Fibroblast of lung (primary cell): Measurements from ENCODE around the gene AKAP6. TPM values are rescaled to one million over a fixed set of nuclear protein-coding genes. Genes with fewer than 3 reads are reported as not detected.

ENCODE experiments used
- DNase-seq, 2 donors: peaks; one replicate each; pipeline versions ENCODE4 v3.0.0 to v3.0.0-alpha.2; 2010; ENCODE audit warnings: low read depth in 2 of 2
- H2AFZ ChIP-seq: 2 replicates; pipeline ENCODE4 v1.5.1; 2012; ENCODE audit warnings: low read length, control low read depth, inconsistent platforms
- H3K27ac ChIP-seq: 2 replicates; pipeline ENCODE4 v1.5.1; 2011; ENCODE audit warnings: low read length, control low read depth; ENCODE audit not compliant: insufficient read depth
- H3K27me3 ChIP-seq: 2 replicates; pipeline ENCODE4 v1.5.1; 2011; ENCODE audit warnings: mild to moderate bottlenecking, low read length; ENCODE audit not compliant: control insufficient read depth, insufficient read depth
- H3K36me3 ChIP-seq: 2 replicates; pipeline ENCODE4 v1.5.1; 2011; ENCODE audit warnings: low read length; ENCODE audit not compliant: control insufficient read depth, insufficient read depth
- H3K4me1 ChIP-seq: 2 replicates; pipeline ENCODE4 v1.5.1; 2011; ENCODE audit warnings: low read length; ENCODE audit not compliant: control insufficient read depth, insufficient read depth; ENCODE audit errors: extremely low read depth
- H3K4me2 ChIP-seq: 2 replicates; pipeline ENCODE4 v1.5.1; 2011; ENCODE audit warnings: low read length, control low read depth; ENCODE audit not compliant: insufficient read depth; ENCODE audit errors: extremely low read depth
- H3K4me3 ChIP-seq, 4 experiments: fragments of 200-600 bp in 1 of 4; sonication (generic) in 1 of 4; replicated peaks in 1 of 4; 2 replicates each; pipeline ENCODE4 v1.5.1; 2011 to 2016; ENCODE audit warnings: low read length in 4 of 4, low read depth in 3 of 4, mild to moderate bottlenecking in 3 of 4, control low read depth in 2 of 4, inconsistent platforms in 1 of 4, mixed read lengths in 1 of 4; ENCODE audit not compliant: insufficient read depth in 1 of 4; ENCODE audit errors: control extremely low read depth in 1 of 4
- H3K79me2 ChIP-seq: 2 replicates; pipeline ENCODE4 v1.5.1; 2012; ENCODE audit warnings: mild to moderate bottlenecking, low read length, inconsistent platforms; ENCODE audit not compliant: control insufficient read depth, insufficient read depth
- H3K9ac ChIP-seq: 2 replicates; pipeline ENCODE4 v1.5.1; 2011; ENCODE audit warnings: mild to moderate bottlenecking, low read length, control low read depth; ENCODE audit not compliant: insufficient read depth
- H3K9me3 ChIP-seq: 2 replicates; pipeline ENCODE4 v1.5.1; 2012; ENCODE audit warnings: low read depth, low read length; ENCODE audit not compliant: control insufficient read depth, insufficient read depth
- H4K20me1 ChIP-seq: 2 replicates; pipeline ENCODE4 v1.5.1; 2011; ENCODE audit warnings: low read length; ENCODE audit not compliant: control insufficient read depth, insufficient read depth; ENCODE audit errors: extremely low read depth
- EZH2 ChIP-seq: IDR thresholded peaks from 2 replicates; pipeline ENCODE4 v1.5.1; 2012; ENCODE audit warnings: low read length, control low read depth, mild to moderate bottlenecking; ENCODE audit errors: missing control alignments
- polyA plus RNA-seq, 2 donors: library from polyadenylated mRNA; depleted of rRNA in 1 of 2; stranded (reverse) in 1 of 2; unstranded in 1 of 2; fragments of >200 nt; gene quantifications; 2 replicates each; pipeline ENCODE4 v1.2.1, GENCODE V29; 2011 to 2012; ENCODE audit warnings: missing spikeins in 1 of 2
- total RNA-seq: library from RNA; depleted of rRNA; stranded (reverse); fragments of >200 nt; gene quantifications from 2 replicates; pipeline ENCODE4 v1.2.1, GENCODE V29; 2014
- TF ChIP-seq, protein P1 (sequence below), 2 donors: IDR thresholded peaks in 1 of 2; conservative IDR thresholded peaks in 1 of 2; 1 replicate in 1 of 2; 2 replicates in 1 of 2; pipeline ENCODE4 v1.5.1; 2011 to 2012; ENCODE audit warnings: low read length in 2 of 2, control low read depth in 1 of 2, inconsistent platforms in 1 of 2, low read depth in 1 of 2, mild to moderate bottlenecking in 1 of 2

Gene AKAP6
- total and polyA plus RNA-seq, 2 donors (not counting 1 experiment from before 2014, with no cell fraction given): 3.3 to 10.9 TPM

- TF ChIP-seq, protein P1, sequence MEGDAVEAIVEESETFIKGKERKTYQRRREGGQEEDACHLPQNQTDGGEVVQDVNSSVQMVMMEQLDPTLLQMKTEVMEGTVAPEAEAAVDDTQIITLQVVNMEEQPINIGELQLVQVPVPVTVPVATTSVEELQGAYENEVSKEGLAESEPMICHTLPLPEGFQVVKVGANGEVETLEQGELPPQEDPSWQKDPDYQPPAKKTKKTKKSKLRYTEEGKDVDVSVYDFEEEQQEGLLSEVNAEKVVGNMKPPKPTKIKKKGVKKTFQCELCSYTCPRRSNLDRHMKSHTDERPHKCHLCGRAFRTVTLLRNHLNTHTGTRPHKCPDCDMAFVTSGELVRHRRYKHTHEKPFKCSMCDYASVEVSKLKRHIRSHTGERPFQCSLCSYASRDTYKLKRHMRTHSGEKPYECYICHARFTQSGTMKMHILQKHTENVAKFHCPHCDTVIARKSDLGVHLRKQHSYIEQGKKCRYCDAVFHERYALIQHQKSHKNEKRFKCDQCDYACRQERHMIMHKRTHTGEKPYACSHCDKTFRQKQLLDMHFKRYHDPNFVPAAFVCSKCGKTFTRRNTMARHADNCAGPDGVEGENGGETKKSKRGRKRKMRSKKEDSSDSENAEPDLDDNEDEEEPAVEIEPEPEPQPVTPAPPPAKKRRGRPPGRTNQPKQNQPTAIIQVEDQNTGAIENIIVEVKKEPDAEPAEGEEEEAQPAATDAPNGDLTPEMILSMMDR (conservative IDR thresholded peaks at IDR 0.05 in 1 of 2, IDR thresholded peaks at IDR 0.05 in 1 of 2; ENCODE audit: low read depth in 1 of 2, low read length in 2 of 2): no peak
- TF ChIP-seq EZH2: no peak
- no peaks in the 10 kb centered on the region for H4K20me1 ChIP-seq
- H3K36me3 ChIP-seq: no peaks in the 10 kb centered on the region
- H2AFZ ChIP-seq: no peak overlapping the region
- no peaks in the 10 kb centered on the region for H3K9me3 ChIP-seq
- H3K4me3 ChIP-seq: peak overlapping the region in 2 of 4 experiments; percentile 16
- H3K27ac ChIP-seq: no peak overlapping the region
- H3K79me2 ChIP-seq: no peaks in the 10 kb centered on the region
- H3K4me1 ChIP-seq: peaks cover 2% of the 10 kb centered on the region
- no peaks in the 10 kb centered on the region for H3K27me3 ChIP-seq
- DNase-seq: peak; percentile 76 to 84
- peak overlapping the region; percentile 77 for H3K4me2 ChIP-seq
- H3K9ac ChIP-seq: no peak overlapping the region
These were observed 306.1 kb downstream of the AKAP6 start for GRCh38 chr14:32635061-32635719.

DNA sequence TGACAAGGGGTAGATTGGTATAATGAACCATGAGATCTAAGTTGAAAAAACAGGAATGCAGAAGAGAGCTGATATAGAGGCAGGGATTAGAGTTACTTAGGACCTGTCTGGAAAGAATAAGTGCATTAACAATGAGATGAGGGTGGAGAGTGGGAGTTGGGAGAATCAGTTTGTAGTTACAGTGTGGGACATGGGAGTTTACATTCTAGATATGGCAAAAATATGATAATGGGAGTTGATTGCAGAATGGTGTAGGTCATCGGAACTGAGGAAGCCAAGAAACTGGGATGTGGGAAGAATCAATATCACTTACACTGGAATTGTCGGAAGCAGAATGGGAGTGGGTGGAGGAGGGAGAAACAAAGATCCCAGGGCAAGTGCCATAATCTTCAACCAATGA lies 308.5 kb downstream of the AKAP6 start:
- Histone ChIP-seq H3K4me2 (no peak overlapping the region), H3K79me2 (no peaks in the 10 kb centered on the region), H3K27ac (no peak overlapping the region), H2AFZ (no peak overlapping the region), H3K36me3 (no peaks in the 10 kb centered on the region), H3K27me3 (no peaks in the 10 kb centered on the region), H3K9me3 (no peaks in the 10 kb centered on the region), H3K9ac (no peak overlapping the region), H3K4me1 (peaks cover 2% of the 10 kb centered on the region), H3K4me3 (no peak overlapping the region), H4K20me1 (no peaks in the 10 kb centered on the region)
- TF ChIP-seq, protein P1 (conservative IDR thresholded peaks at IDR 0.05 in 1 of 2, IDR thresholded peaks at IDR 0.05 in 1 of 2; ENCODE audit: low read depth in 1 of 2, low read length in 2 of 2): no peak
- no peak for TF ChIP-seq EZH2
- DNase-seq: peak in 1 of 2 donors; percentile 48

GRCh38 chr14:32639208-32639607 lies 310.1 kb downstream of the AKAP6 start:
- Histone ChIP-seq H3K36me3 (no peaks in the 10 kb centered on the region), H3K4me1 (peaks cover 2% of the 10 kb centered on the region), H2AFZ (no peak overlapping the region), H3K27me3 (no peaks in the 10 kb centered on the region), H4K20me1 (no peaks in the 10 kb centered on the region), H3K4me2 (no peak overlapping the region), H3K9ac (no peak overlapping the region), H3K9me3 (no peaks in the 10 kb centered on the region), H3K4me3 (no peak overlapping the region), H3K27ac (no peak overlapping the region), H3K79me2 (no peaks in the 10 kb centered on the region)
- no peak for TF ChIP-seq EZH2
- TF ChIP-seq, protein P1 (conservative IDR thresholded peaks at IDR 0.05 in 1 of 2, IDR thresholded peaks at IDR 0.05 in 1 of 2; ENCODE audit: low read depth in 1 of 2, low read length in 2 of 2): no peak
- no peak for DNase-seq
